ENCODE results near the gene CNN1. TPM values are rescaled to one million over a fixed set of nuclear protein-coding genes. Genes with fewer than 3 reads are reported as not detected.
A peak's percentile ranks its signal among the peaks of the same experiment; 100 is the strongest.

CNN1 gene
- total RNA-seq, 4 donors from 2014 or later, result 7.7 to 72.3 (median 19.7) TPM

GRCh38 chr19:11496391-11497163 is 42.1 kb upstream of the CNN1 start:
- TF ChIP-seq CTCF (IDR thresholded peaks at IDR 0.05) (no peak), POLR2A (IDR thresholded peaks at IDR 0.05) (no peak)
- 69 to 77% methylated on average over 17 of the region's 17 CpGs for WGBS, 2 donors
- no peak overlapping the region for H3K4me3 ChIP-seq (ENCODE audit: low read depth, poor library complexity, severe bottlenecking)
- intact Hi-C loops (cut with DNase I; ENCODE audit: low total_unique reads), result loop anchor here (10.0 kb wide), 1 partner anchor 88 kb away; no protein-coding TSS in a partner anchor
- peak in 1 of 2 donors; percentile 91 for DNase-seq (ENCODE audit: low spot score in 2 of 2)

GRCh38 chr19:11499220-11499726 is 39.4 kb upstream of the CNN1 start:
- 90 to 97% methylated on average over 6 of the region's 6 CpGs for WGBS, 2 donors
- no peak overlapping the region for H3K4me3 ChIP-seq (ENCODE audit: low read depth, poor library complexity, severe bottlenecking)
- no peak for TF ChIP-seq POLR2A (IDR thresholded peaks at IDR 0.05)
- no peak for TF ChIP-seq CTCF (IDR thresholded peaks at IDR 0.05)
- intact Hi-C loops (cut with DNase I; ENCODE audit: low total_unique reads), result loop anchor here (10.0 kb wide), 1 partner anchor 86 kb away; no protein-coding TSS in a partner anchor
- no peak for DNase-seq (ENCODE audit: low spot score in 2 of 2)

- TF ChIP-seq CTCF (IDR thresholded peaks at IDR 0.05) (no peak), POLR2A (IDR thresholded peaks at IDR 0.05) (no peak)
- no peak overlapping the region for H3K4me3 ChIP-seq (ENCODE audit: low read depth, poor library complexity, severe bottlenecking)
- 83 to 84% methylated on average over 7 of the region's 7 CpGs for WGBS, 2 donors
- intact Hi-C loops (cut with DNase I; ENCODE audit: low total_unique reads), result loop anchor here (10.0 kb wide), 1 partner anchor 85 kb away; no protein-coding TSS in a partner anchor
- no peak for DNase-seq (ENCODE audit: low spot score in 2 of 2)
These were observed 38.7 kb upstream of the CNN1 start for GRCh38 chr19:11499890-11500420.

GRCh38 chr19:11504502-11505031 is 34.1 kb upstream of the CNN1 start:
- intact Hi-C loops (cut with DNase I; ENCODE audit: low total_unique reads), result no loop called here
- no peak for TF ChIP-seq POLR2A (IDR thresholded peaks at IDR 0.05)
- TF ChIP-seq CTCF (IDR thresholded peaks at IDR 0.05), result no peak
- H3K4me3 ChIP-seq (ENCODE audit: low read depth, poor library complexity, severe bottlenecking), result no peak overlapping the region
- WGBS, 2 donors, result 35 to 40% methylated on average over 7 of the region's 7 CpGs
- DNase-seq (ENCODE audit: low spot score in 2 of 2), result no peak

- TF ChIP-seq POLR2A (IDR thresholded peaks at IDR 0.05) (no peak), CTCF (IDR thresholded peaks at IDR 0.05) (no peak)
- intact Hi-C loops (cut with DNase I; ENCODE audit: low total_unique reads), result no loop called here
These were observed 33.6 kb upstream of the CNN1 start for GRCh38 chr19:11505032-11505503.

More at GRCh38 chr19:11505032-11505503, 33.6 kb upstream of the CNN1 start:
- H3K4me3 ChIP-seq (ENCODE audit: low read depth, poor library complexity, severe bottlenecking), result peak overlapping the region; percentile 73
- WGBS, 2 donors, result 1 to 2% methylated on average over 6 of the region's 33 CpGs
- DNase-seq (ENCODE audit: low spot score in 2 of 2), result peak; percentile 95 to 99
